ENCODE measurements around the gene PERM1.
"Not testable (repeated sequence)": the region's sequence is repeated elsewhere in the genome, so short reads cannot be mapped to it uniquely, and the experiment has no call there.

The PERM1 gene

DNA sequence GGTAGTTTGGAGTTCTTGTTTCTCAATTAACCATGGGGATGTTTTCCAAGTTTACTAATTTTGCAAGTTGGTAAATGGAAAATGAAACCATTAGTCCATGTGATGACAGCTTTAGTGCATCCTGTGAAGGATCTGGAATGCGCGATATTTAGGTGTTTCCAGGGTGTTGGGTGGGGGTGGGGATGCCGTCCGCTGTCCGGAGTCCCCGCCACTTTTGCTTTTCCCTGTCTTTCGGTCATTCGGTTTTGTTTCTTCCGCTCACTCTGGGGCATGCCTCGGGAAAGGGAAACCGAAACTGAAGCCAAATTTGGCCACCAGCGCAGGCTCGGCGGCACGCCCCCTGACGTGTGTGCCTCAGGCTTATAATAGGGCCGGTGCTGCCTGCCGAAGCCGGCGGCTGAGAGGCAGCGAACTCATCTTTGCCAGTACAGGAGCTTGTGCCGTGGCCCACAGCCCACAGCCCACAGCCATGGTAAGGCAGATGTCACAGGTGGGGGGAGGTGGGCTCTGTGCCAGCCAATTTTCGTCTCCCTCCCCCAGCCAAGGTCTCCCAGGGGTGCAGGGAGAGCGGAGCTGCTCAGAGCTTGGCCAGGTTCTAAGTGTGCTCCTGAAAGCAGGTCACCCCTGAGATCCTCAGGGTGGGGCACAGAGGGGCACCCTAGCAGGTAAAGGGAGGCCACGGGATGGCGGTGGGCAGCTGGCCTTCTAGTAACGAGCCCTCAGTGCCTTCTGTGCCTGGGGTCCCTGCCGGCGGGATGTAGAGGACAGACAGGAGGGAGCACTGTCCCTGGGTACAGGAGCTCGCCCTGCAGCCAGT, 31.4 kb upstream of the PERM1 start, which contains the start of gene ISG15:
Gene ISG15, plus strand, starts transcription at position 393 of the 817 bp plus-strand sequence. Its CDS starts 77 bp downstream, at position 470.
- DNase-seq (ENCODE audit: low read depth) = peak; percentile 72
- H3K4me3 ChIP-seq (ENCODE audit: low read depth, low read length) = peak within 1 kb of the TSS; percentile 100
- TF ChIP-seq, protein P1, sequence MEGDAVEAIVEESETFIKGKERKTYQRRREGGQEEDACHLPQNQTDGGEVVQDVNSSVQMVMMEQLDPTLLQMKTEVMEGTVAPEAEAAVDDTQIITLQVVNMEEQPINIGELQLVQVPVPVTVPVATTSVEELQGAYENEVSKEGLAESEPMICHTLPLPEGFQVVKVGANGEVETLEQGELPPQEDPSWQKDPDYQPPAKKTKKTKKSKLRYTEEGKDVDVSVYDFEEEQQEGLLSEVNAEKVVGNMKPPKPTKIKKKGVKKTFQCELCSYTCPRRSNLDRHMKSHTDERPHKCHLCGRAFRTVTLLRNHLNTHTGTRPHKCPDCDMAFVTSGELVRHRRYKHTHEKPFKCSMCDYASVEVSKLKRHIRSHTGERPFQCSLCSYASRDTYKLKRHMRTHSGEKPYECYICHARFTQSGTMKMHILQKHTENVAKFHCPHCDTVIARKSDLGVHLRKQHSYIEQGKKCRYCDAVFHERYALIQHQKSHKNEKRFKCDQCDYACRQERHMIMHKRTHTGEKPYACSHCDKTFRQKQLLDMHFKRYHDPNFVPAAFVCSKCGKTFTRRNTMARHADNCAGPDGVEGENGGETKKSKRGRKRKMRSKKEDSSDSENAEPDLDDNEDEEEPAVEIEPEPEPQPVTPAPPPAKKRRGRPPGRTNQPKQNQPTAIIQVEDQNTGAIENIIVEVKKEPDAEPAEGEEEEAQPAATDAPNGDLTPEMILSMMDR (IDR thresholded peaks at IDR 0.05; ENCODE audit: low read depth, low read length, missing control alignments) = no peak

DNA sequence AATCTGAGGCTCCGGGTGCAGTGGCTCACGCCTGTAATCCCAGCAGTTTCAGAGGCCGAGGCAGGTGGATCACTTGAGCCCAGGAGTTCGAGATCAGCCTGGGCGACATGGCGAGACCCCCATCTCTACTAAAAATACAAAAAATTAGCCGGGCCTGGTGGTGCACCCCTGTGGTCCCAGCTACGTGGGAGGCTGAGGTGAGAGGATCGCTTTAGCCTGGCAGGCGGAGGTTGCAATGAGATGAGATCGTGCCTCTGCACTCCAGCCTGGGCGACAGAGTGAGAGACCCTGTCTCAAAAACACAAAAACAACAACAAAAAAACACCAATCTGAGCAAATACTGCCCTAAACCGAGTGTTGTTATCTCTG, 30.8 kb upstream of the PERM1 start:
- H3K4me3 ChIP-seq (ENCODE audit: low read depth, low read length) = peak overlapping the region; percentile 100; the same call in 1 of the 2 replicates
- DNase-seq (ENCODE audit: low read depth) = not testable (repeated sequence)

DNA sequence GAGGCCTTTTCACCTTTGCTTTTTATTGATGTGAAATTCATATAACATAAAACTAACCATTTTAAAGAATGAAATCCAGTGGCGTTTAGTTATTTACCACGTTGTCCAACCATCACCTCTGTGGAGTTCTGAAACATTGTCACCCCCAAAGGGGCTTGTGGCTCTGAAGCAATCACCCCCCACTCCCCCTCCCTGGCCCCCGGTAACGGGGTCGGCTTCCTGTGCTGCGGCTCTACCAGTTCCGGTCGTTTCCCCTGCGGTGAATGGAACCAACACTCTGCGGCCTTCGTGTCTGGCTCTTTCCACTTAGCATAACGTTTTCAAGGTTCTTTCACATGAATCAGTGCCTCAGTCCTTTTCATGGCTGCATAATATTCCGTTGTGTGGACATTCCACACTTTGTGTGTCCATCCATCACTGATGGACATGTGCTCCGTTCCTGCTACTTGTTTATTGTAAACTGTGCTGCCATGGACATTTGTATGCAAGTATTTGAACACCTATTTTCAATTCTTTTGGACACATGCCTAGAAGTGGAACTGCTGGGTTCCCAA, 29.6 kb upstream of the PERM1 start:
- TF ChIP-seq, protein P1 (IDR thresholded peaks at IDR 0.05; ENCODE audit: low read depth, low read length, missing control alignments) = no peak
- no peak for DNase-seq (ENCODE audit: low read depth)
- H3K4me3 ChIP-seq (ENCODE audit: low read depth, low read length) = no peak overlapping the region

DNA sequence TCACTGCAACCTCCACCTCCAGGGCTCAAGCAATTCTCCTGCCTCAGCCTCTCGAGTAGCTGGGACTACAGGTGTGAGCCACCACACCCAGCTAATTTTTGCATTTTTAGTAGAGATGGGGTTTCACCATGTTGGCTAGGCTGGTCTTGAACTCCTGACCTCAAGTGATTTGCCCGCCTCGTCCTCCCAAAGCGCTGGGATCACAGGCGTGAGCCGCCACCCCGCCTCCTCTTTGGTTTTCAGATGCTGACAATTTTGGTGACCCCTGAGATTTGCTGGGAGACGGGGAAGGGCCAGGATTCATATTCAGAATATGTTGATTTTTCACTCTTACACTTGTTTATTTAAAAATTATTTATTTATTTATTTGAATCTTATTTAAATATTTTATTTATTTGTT, 28.2 kb upstream of the PERM1 start:
- DNase-seq (ENCODE audit: low read depth); H3K4me3 ChIP-seq (ENCODE audit: low read depth, low read length): not testable (repeated sequence)

DNA sequence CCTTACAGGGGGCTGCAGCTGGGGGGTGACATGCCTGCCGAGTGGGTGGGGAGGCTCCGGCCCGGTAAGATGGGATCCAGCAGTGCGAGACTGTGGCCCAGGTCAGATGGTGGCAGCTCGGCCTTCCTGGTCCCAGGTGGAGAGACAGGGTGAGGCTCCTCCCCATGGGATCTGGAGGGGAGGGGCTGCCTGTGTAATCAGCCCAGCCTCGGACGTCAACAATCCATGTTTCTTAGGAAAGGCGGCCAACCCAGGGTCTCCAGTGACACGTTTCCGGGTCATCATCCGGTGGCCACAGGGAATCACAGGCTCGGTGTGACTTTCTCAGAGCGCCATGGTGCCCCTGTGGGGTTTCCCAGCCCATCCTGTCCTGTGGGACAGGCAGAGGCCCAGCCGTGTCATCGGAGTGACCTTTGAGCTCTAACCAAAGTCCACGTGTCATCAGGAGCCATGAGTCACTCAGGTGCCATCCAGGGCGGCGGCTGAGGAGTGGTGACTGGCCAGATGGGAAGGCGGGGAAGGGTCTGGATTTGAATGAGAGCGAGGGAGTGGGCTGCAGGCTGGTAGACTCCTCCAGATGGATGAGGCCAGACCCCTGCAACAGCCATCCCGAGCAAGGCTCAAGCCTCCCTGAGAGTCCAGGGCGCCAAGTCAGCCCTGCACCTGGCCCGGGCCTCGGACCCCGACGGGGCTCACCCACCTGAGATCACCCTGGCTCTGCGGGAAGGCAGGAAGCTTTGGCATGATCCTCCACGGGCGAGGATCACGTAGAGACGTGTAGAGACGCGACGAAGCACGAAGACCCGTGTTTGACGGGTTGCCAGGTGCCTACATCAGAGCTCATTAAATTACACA, 24.6 kb upstream of the PERM1 start:
- TF ChIP-seq, protein P1 (IDR thresholded peaks at IDR 0.05; ENCODE audit: low read depth, low read length, missing control alignments) = no peak
- DNase-seq (ENCODE audit: low read depth) = no peak
- H3K4me3 ChIP-seq (ENCODE audit: low read depth, low read length) = no peak overlapping the region

DNA sequence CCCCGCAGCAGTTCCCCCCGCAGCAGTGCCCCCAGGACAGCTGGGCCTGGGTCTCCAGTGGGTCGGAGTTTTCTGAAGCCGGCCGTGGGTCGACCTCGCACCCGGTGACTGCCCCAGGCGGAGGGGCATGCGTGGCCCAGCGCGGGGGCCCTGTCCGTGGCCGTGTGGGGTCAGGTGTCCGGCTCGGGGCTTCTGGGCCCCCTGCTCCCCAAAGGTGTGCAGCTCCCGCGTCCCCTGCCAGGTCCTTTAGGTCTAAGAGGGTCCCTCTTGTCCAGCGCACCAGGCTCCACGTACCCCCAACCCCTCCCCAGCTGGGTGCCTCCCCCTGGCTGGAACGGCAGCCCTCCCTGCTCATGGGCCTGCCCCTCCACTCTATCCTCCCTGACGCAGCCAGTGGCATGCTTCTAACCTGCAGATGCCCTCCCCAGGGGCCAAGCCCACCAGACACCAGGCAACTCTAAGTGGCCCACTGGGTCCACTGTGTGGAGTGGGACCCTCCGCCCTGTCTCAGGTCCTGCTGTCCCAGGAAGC, 23.9 kb upstream of the PERM1 start:
- TF ChIP-seq, protein P1 (IDR thresholded peaks at IDR 0.05; ENCODE audit: low read depth, low read length, missing control alignments) = no peak
- no peak for DNase-seq (ENCODE audit: low read depth)
- H3K4me3 ChIP-seq (ENCODE audit: low read depth, low read length) = no peak overlapping the region

DNA sequence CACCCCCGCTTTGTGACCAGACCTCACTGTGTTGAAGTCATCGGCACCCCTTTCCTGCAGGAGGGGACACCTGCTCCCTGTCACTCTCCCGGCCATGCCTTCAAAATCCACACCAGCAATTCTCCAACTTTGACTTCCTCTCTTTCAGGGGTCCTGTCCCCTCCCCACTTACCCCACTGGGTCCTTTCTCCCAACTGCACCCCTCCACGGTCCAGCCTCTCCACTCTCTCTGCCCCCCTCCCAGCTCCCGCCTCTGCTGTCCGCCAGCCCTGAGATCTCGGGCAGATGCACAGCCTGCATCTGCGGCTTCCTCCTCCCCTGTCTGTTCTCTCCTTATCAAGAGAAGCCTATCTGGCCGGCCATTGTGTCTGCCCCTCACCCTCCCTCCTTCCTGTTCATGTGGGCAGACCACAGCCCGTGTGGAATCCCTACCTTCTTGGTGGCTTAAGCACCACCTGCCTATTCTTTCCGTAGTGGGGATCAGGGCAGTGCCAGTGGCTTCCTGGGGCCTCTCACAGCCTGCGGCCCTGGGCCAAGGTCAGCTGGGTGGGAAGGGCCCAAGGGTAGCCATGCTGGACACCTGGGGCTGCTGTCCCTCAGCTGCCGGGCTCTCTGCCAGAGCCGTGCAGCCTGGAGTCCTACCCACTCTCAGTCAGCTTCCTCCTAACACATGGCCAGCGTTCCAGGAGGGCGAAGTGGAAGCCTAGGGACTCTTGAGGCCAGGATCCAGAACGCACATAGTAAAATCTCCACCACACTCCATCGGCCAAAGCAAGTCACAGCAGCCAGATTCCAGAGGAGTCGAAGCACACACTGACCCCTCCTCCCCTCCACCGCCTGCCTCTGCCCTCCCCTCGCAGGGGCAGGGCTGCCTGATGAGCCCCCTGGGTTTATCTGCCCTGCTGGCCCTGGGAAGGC, 23.1 kb upstream of the PERM1 start:
- no peak overlapping the region for H3K4me3 ChIP-seq (ENCODE audit: low read depth, low read length)
- TF ChIP-seq, protein P1 (IDR thresholded peaks at IDR 0.05; ENCODE audit: low read depth, low read length, missing control alignments) = no peak
- DNase-seq (ENCODE audit: low read depth) = no peak

All from GM12864 (cell line).